Measurements from ENCODE around the gene SAMD1. TPM values are rescaled to one million over a fixed set of nuclear protein-coding genes. Genes with fewer than 3 reads are reported as not detected.

The SAMD1 gene
- total and polyA plus RNA-seq, 7 donors: 8.7 to 40.9 (median 15.6) TPM

Other genes starting within 250 kb of the SAMD1 start
- gene NANOS3, start 213.6 kb downstream of the SAMD1 start, total RNA-seq: not detected
- under 1 TPM in 1 of 3 donors, not detected in 2; 0.16 TPM for gene NANOS3, start 213.6 kb downstream of the SAMD1 start, polyA plus RNA-seq
- 1 to 10 TPM in 3 of 4 donors, under 1 TPM in 1; 0.99 to 3.6 (median 1.3) TPM for gene BRME1, start 184.6 kb downstream of the SAMD1 start, total RNA-seq
- gene BRME1, start 184.6 kb downstream of the SAMD1 start, polyA plus RNA-seq: 1 to 10 TPM; 1.8 to 9.0 (median 3.2) TPM
- gene CC2D1A, start 184.6 kb downstream of the SAMD1 start, total RNA-seq: 10 to 100 TPM; 15.0 to 33.5 (median 21.4) TPM
- 10 to 100 TPM; 38.4 to 88.2 (median 65.7) TPM for gene CC2D1A, start 184.6 kb downstream of the SAMD1 start, polyA plus RNA-seq
- not detected for gene PODNL1, start 152.3 kb downstream of the SAMD1 start, total RNA-seq
- gene PODNL1, start 152.3 kb downstream of the SAMD1 start, polyA plus RNA-seq: 1 to 10 TPM; 2.5 to 5.4 (median 2.9) TPM
- gene DCAF15, start 138.2 kb downstream of the SAMD1 start, total RNA-seq: 10 to 100 TPM in 3 of 4 donors, 1 to 10 TPM in 1; 7.9 to 14.6 (median 12.1) TPM
- 10 to 100 TPM; 10.2 to 46.2 (median 11.3) TPM for gene DCAF15, start 138.2 kb downstream of the SAMD1 start, polyA plus RNA-seq
- gene RFX1, start 84.4 kb downstream of the SAMD1 start, total RNA-seq: 1 to 10 TPM; 1.6 to 5.0 (median 1.9) TPM
- 1 to 10 TPM; 2.1 to 7.9 (median 3.0) TPM for gene RFX1, start 84.4 kb downstream of the SAMD1 start, polyA plus RNA-seq
- 1 to 10 TPM in 1 of 4 donors, not detected in 3; 1.1 TPM for gene RLN3, start 62.6 kb downstream of the SAMD1 start, total RNA-seq
- gene RLN3, start 62.6 kb downstream of the SAMD1 start, polyA plus RNA-seq: not detected
- 1 to 10 TPM; 1.4 to 2.5 (median 1.5) TPM for gene IL27RA, start 59.0 kb downstream of the SAMD1 start, total RNA-seq
- gene IL27RA, start 59.0 kb downstream of the SAMD1 start, polyA plus RNA-seq: 10 to 100 TPM in 1 of 3 donors, 1 to 10 TPM in 1, under 1 TPM in 1; 0.60 to 10.3 (median 1.6) TPM
- under 1 TPM in 2 of 4 donors, not detected in 2; 0.41 to 0.66 TPM for gene PALM3, start 28.7 kb downstream of the SAMD1 start, total RNA-seq
- gene PALM3, start 28.7 kb downstream of the SAMD1 start, polyA plus RNA-seq: 1 to 10 TPM in 1 of 3 donors, not detected in 2; 1.5 TPM
- gene MISP3, start 18.0 kb downstream of the SAMD1 start, total RNA-seq: 1 to 10 TPM; 1.4 to 3.8 (median 1.7) TPM
- gene MISP3, start 18.0 kb downstream of the SAMD1 start, polyA plus RNA-seq: 10 to 100 TPM; 22.7 to 26.4 (median 25.2) TPM
- gene C19orf67, start 5.0 kb downstream of the SAMD1 start, total RNA-seq: not detected
- under 1 TPM in 1 of 3 donors, not detected in 2; 0.06 TPM for gene C19orf67, start 5.0 kb downstream of the SAMD1 start, polyA plus RNA-seq
- 10 to 100 TPM; 33.6 to 36.6 (median 35.2) TPM for gene PRKACA, start 27.0 kb upstream of the SAMD1 start, total RNA-seq
- 10 to 100 TPM; 43.2 to 59.1 (median 51.3) TPM for gene PRKACA, start 27.0 kb upstream of the SAMD1 start, polyA plus RNA-seq
- gene ASF1B, start 45.8 kb upstream of the SAMD1 start, total RNA-seq: 1 to 10 TPM in 3 of 4 donors, not detected in 1; 1.1 to 2.0 (median 1.4) TPM
- gene ASF1B, start 45.8 kb upstream of the SAMD1 start, polyA plus RNA-seq: 10 to 100 TPM in 2 of 3 donors, 1 to 10 TPM in 1; 3.6 to 26.9 (median 13.6) TPM
- gene ADGRL1, start 115.4 kb upstream of the SAMD1 start, total RNA-seq: 10 to 100 TPM; 11.1 to 37.5 (median 19.1) TPM
- 10 to 100 TPM in 1 of 3 donors, 1 to 10 TPM in 2; 3.0 to 28.8 (median 4.6) TPM for gene ADGRL1, start 115.4 kb upstream of the SAMD1 start, polyA plus RNA-seq

Data from sigmoid colon (tissue), 7 donors.